ENCODE measurements around the gene ACOT8. TPM values are rescaled to one million over a fixed set of nuclear protein-coding genes. Genes with fewer than 3 reads are reported as not detected.

Gene ACOT8
- total and polyA plus RNA-seq, 5 experiments from 2014 or later, result 29.6 to 46.2 (median 37.5) TPM

DNA sequence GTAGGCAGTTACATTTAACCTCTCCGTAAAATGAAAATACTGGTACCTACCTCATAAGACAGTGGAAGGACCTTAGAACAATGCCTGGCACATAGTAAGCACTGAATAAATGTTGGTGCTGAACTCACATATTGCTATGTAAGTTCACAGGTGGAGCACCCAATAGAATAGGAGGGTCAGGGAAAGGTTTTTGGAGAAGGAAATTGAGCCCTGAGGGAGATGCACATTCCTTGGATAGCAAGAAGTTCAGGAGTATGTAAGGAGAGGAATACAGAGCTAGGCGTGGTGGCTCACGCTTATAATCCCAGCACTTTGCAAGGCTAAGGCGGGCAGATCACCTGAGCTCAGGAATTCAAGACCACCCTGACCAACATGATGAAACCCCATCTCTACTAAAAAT, 37.7 kb downstream of the ACOT8 start:
- ATAC-seq, result no peak
- no peak overlapping the region for H3K4me3 Mint-ChIP-seq
- no peak overlapping the region for H3K27ac Mint-ChIP-seq
- no peak for DNase-seq
- peaks cover 0 to 3% (median 0%) of the 10 kb centered on the region in 3 donors for H3K36me3 Mint-ChIP-seq
- H3K9me3 Mint-ChIP-seq, result no peaks in the 10 kb centered on the region
- peaks cover 11 to 47% (median 26%) of the 10 kb centered on the region in 5 donors for H3K27me3 Mint-ChIP-seq
- peaks cover 12 to 23% (median 17%) of the 10 kb centered on the region in 4 donors for H3K4me1 Mint-ChIP-seq
- POLR2A ChIA-PET, result no interaction called here

- peaks cover 0 to 3% (median 0%) of the 10 kb centered on the region in 3 donors for H3K36me3 Mint-ChIP-seq
- H3K27me3 Mint-ChIP-seq, result peaks cover 9 to 36% (median 18%) of the 10 kb centered on the region in 5 donors
- no peak overlapping the region for H3K4me3 Mint-ChIP-seq
- peaks cover 3 to 19% (median 8%) of the 10 kb centered on the region in 4 donors for H3K4me1 Mint-ChIP-seq
- H3K9me3 Mint-ChIP-seq, result no peaks in the 10 kb centered on the region
- H3K27ac Mint-ChIP-seq, result no peak overlapping the region
- ATAC-seq (no peak), DNase-seq (no peak)
- POLR2A ChIA-PET, result no interaction called here
These were observed 39.0 kb downstream of the ACOT8 start for GRCh38 chr20:45818239-45818638.

DNA sequence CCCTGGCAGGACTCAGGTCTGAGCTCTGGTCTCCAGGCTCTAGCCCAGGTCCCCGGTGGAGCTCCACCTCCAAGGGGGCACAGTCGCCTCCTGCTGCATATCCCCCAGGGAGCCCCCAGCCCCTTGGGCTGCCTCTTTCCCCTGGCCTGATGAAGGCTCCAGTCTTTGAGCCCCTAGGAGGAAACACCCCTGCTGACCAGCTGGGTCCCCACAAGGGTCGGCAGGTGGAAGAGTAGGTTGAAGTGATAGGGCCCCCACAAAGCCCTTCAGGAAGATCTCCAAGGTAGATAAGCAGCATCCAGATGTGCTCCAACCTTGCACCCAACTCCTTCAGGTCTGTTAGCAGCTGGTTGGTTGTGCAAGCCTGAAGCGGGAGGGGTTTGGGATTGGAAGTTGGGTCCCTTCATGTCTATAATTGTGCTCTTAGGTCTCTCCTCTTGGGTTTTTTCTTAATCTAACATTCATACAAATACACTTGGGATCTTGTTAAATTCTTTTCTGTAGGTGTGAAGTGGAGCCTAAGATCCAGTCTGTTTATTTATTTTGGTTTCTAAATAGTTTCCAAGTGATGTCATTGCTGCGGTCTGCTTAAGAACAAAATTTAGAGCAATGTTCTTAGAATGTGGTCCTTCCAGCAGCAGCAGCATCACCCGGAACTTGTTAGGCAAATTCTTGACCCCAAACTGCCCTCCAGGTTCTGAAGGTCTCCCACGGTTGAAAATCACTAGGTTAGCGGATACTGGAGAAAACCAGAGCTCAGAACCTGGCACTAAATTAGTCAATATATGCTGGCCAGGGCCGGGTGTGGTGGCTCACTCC, 39.6 kb downstream of the ACOT8 start:
- Mint-ChIP-seq H3K27ac (no peak overlapping the region), H3K27me3 (peaks cover 9 to 31% (median 14%) of the 10 kb centered on the region in 5 donors), H3K4me1 (peaks cover 8 to 19% (median 9%) of the 10 kb centered on the region in 4 donors), H3K36me3 (peaks cover 0 to 3% (median 0%) of the 10 kb centered on the region in 3 donors), H3K9me3 (no peaks in the 10 kb centered on the region), H3K4me3 (no peak overlapping the region)
- no peak for ATAC-seq
- POLR2A ChIA-PET, result interaction anchor here (1.0 kb wide), 1 partner anchor 11 kb away, joined by 5 read pairs; no protein-coding TSS in a partner anchor
- DNase-seq, result no peak

DNA sequence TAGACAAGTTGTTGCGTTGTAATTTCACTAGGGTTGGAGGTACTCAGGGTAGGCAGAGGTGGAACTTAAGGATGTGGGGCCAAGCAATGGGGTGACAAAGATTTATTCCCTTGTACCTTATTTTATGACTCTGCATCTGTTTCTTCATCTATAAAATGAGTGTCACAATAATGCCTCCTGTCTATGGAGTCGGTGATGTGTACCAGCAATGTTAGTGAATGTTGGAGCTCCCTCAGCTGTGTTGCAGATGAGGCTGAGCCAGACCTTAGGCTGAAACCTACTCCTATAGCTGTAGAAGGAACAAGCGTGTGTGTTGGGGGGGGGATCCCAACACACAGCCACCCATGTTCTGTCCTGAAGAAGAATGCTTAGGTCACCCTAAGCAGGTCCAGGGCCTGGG, 40.2 kb downstream of the ACOT8 start:
- Mint-ChIP-seq H3K36me3 (peaks cover 0 to 3% (median 0%) of the 10 kb centered on the region in 3 donors), H3K4me1 (peaks cover 7 to 19% (median 11%) of the 10 kb centered on the region in 4 donors), H3K4me3 (no peak overlapping the region), H3K9me3 (no peaks in the 10 kb centered on the region), H3K27ac (no peak overlapping the region), H3K27me3 (peaks cover 5 to 25% (median 11%) of the 10 kb centered on the region in 5 donors)
- ATAC-seq (no peak), DNase-seq (no peak)
- POLR2A ChIA-PET, result interaction anchor here (1.0 kb wide), 1 partner anchor 11 kb away, joined by 5 read pairs; no protein-coding TSS in a partner anchor

DNA sequence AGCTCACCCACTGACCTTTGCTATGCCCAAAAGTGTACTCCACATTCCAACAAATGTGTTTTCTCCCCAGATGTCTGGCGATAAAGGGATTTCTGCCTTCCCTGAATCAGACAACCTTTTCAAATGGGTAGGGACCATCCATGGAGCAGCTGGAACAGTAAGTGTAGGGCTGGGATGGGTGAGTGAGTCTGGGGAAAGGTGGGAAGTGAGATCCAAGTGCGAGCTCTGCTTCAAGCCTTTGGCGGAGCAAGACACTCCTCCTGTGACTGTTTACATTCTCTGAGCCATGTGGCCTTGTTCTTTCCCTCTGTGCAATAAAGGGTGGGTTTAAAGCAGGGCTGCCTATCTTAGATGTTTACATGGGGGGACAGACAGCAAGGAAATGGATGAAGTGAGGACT, 42.9 kb downstream of the ACOT8 start:
- POLR2A ChIA-PET, result no interaction called here
- no peak overlapping the region for H3K4me3 Mint-ChIP-seq
- no peak for ATAC-seq
- H3K9me3 Mint-ChIP-seq, result no peaks in the 10 kb centered on the region
- no peak for DNase-seq
- H3K27ac Mint-ChIP-seq, result peak overlapping the region in 1 of 10 donors; percentile 27
- H3K27me3 Mint-ChIP-seq, result peaks cover 0 to 5% (median 2%) of the 10 kb centered on the region in 5 donors
- H3K4me1 Mint-ChIP-seq, result peaks cover 6 to 19% (median 16%) of the 10 kb centered on the region in 4 donors
- H3K36me3 Mint-ChIP-seq, result peaks cover 0 to 22% (median 3%) of the 10 kb centered on the region in 3 donors

GRCh38 chr20:45813489-45813888, 43.7 kb downstream of the ACOT8 start:
- Mint-ChIP-seq H3K9me3 (no peaks in the 10 kb centered on the region), H3K27me3 (peaks cover 0 to 3% (median 2%) of the 10 kb centered on the region in 5 donors), H3K36me3 (peaks cover 0 to 31% (median 3%) of the 10 kb centered on the region in 3 donors), H3K27ac (no peak overlapping the region), H3K4me1 (peaks cover 6 to 19% (median 16%) of the 10 kb centered on the region in 4 donors), H3K4me3 (peak overlapping the region; percentile 78 to 90 (median 85))
- ATAC-seq, result no peak
- no peak for DNase-seq
- POLR2A ChIA-PET, result interaction anchor here (0.6 to 1.6 kb wide), 4 partner anchors 9 to 450 kb away, joined by 3 to 4 read pairs (median 4); partner anchors contain the start of genes SNX21 and SYS1

DNA sequence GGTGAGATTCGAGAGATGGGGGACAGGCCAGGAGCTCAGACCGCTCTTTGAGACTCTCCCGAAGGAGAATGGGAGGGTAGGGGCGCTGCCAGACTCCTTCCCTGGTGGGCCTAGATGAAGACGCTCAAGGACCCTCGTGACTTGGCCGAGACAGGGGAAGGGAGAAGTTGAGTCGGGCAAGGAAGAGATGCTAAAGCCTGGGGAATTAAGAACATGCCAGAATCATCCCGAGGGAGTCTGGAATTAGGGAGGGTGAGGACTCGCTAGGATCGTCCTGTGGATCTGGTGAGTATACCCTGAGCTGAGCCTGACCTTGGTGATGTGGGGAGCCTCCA, 44.2 kb downstream of the ACOT8 start:
- POLR2A ChIA-PET, result interaction anchor here (0.6 to 1.6 kb wide), 4 partner anchors 9 to 450 kb away, joined by 3 to 4 read pairs (median 4); partner anchors contain the start of genes SNX21 and SYS1
- no peaks in the 10 kb centered on the region for H3K9me3 Mint-ChIP-seq
- peaks cover 0 to 36% (median 3%) of the 10 kb centered on the region in 3 donors for H3K36me3 Mint-ChIP-seq
- H3K27me3 Mint-ChIP-seq, result no peaks in the 10 kb centered on the region
- ATAC-seq (no peak), DNase-seq (no peak)
- peaks cover 6 to 19% (median 16%) of the 10 kb centered on the region in 4 donors for H3K4me1 Mint-ChIP-seq
- H3K27ac Mint-ChIP-seq, result peak overlapping the region in 2 of 10 donors; percentile 60 to 89
- H3K4me3 Mint-ChIP-seq, result peak overlapping the region; percentile 78 to 90 (median 85)

GRCh38 chr20:45812157-45813005, 44.8 kb downstream of the ACOT8 start, which contains the start of gene UBE2C:
UBE2C (plus strand) TSS chr20:45812644; CDS start chr20:45812696, 52 bp downstream.
- H3K4me3 Mint-ChIP-seq, result peak within 1 kb of the TSS; percentile 78 to 90 (median 85)
- peak within 1 kb of the TSS in 8 of 10 donors; percentile 37 to 92 (median 72) for H3K27ac Mint-ChIP-seq
- ATAC-seq, result peak; percentile 100
- peaks cover 0 to 41% (median 3%) of the 10 kb centered on the region in 3 donors for H3K36me3 Mint-ChIP-seq
- H3K27me3 Mint-ChIP-seq, result no peaks in the 10 kb centered on the region
- peak; percentile 84 to 96 (median 93) for DNase-seq
- no peaks in the 10 kb centered on the region for H3K9me3 Mint-ChIP-seq
- POLR2A ChIA-PET, result interaction anchor here (0.6 to 1.6 kb wide), 4 partner anchors 10 to 449 kb away, joined by 3 to 4 read pairs (median 4); partner anchors contain the start of genes SNX21 and SYS1
- H3K4me1 Mint-ChIP-seq, result peaks cover 6 to 19% (median 16%) of the 10 kb centered on the region in 4 donors

- Mint-ChIP-seq H3K27ac (no peak overlapping the region), H3K4me1 (peaks cover 6 to 19% (median 16%) of the 10 kb centered on the region in 4 donors), H3K9me3 (no peaks in the 10 kb centered on the region), H3K36me3 (peaks cover 0 to 61% (median 5%) of the 10 kb centered on the region in 3 donors), H3K27me3 (no peaks in the 10 kb centered on the region), H3K4me3 (peak overlapping the region in 2 of 10 donors; percentile 34 to 76)
- POLR2A ChIA-PET, result interaction anchor here (1.9 kb wide), 1 partner anchor 46 kb away, joined by 4 read pairs; no protein-coding TSS in a partner anchor
- ATAC-seq, result no peak
- DNase-seq, result no peak
These were observed 46.8 kb downstream of the ACOT8 start for GRCh38 chr20:45810191-45810970.

DNA sequence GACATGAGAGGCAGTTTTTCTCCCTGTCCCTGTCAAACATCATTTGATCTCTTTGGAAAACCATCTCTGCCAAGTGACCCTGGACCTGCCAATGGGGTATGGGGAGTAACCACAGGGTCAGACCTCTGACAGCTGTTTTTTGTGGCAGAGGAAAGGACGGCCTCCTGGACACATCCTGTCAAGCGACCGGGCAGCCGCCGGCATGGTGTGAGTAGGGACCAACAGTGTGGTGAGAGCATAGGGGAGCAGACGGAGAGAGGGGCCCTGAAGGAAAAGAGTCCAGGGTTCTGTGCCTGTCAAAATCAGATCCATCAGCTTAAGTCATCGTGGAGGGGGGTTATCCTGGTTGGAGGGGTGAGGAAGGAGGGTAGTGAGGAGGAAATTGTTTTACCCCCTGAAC, 55.3 kb downstream of the ACOT8 start:
- ATAC-seq (no peak), DNase-seq (no peak)
- no peaks in the 10 kb centered on the region for H3K27me3 Mint-ChIP-seq
- H3K27ac Mint-ChIP-seq, result peak overlapping the region in 2 of 10 donors; percentile 34 to 57
- no peak overlapping the region for H3K4me3 Mint-ChIP-seq
- no peaks in the 10 kb centered on the region for H3K9me3 Mint-ChIP-seq
- POLR2A ChIA-PET, result no interaction called here
- H3K4me1 Mint-ChIP-seq, result peaks cover 6 to 12% (median 11%) of the 10 kb centered on the region in 4 donors
- H3K36me3 Mint-ChIP-seq, result peaks cover 13 to 73% (median 17%) of the 10 kb centered on the region in 3 donors

DNA sequence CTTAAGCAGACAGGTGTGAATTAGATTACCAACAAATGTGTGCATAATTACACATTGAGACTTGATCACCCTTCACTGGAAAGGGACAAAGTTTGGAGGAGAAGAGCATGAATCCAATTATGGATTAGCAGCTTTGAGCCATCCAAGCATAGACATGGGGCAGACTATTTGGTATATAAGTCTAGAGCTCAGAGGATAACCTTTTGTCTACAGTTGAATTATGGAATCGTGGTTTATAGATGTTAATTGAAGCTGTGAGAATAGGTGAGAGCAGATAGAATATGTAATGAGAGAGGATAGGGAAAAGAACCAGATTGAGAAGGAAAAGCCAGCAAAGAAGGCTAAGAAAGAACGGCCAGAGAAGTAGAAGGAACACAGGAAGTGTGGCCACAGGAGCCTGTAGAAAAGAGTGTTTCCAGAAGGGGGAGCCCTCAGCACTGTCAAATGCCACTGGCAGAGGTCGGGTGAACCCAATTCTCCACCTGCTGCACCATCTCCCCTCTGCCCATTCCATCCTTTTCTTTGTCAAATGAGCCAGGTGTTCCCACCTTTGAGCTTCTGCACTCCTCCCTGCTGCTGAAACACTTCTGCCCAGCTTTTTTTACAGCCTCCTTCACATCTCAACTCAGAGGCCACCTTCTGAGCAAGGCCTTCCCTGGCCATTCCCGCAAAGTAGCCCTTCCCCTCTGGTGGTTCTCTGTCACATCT, 58.1 kb downstream of the ACOT8 start:
- Mint-ChIP-seq H3K27me3 (no peaks in the 10 kb centered on the region), H3K36me3 (peaks cover 11 to 69% (median 16%) of the 10 kb centered on the region in 3 donors), H3K4me1 (peaks cover 9 to 14% (median 12%) of the 10 kb centered on the region in 4 donors), H3K27ac (peak overlapping the region; percentile 39 to 86 (median 50)), H3K4me3 (no peak overlapping the region), H3K9me3 (no peaks in the 10 kb centered on the region)
- DNase-seq (peak; percentile 24 to 79 (median 54)), ATAC-seq (peak; percentile 91 to 99)
- POLR2A ChIA-PET, result interaction anchor here (0.7 to 0.9 kb wide), 3 partner anchors 136 to 175 kb away, joined by 3 to 4 read pairs (median 3); partner anchors contain the start of gene PCIF1
